IMR-90 (cell line): ENCODE data around the gene GPI. TPM values are rescaled to one million over a fixed set of nuclear protein-coding genes. Genes with fewer than 3 reads are reported as not detected.
A peak's percentile ranks its signal among the peaks of the same experiment; 100 is the strongest.

Experiments
- ATAC-seq: fragments of 200-7000 bp; cut with Tn5 transposase; 2 replicates; pipeline ENCODE4 v1.9.1; 2020; ENCODE audit warnings: low read depth, mild to moderate bottlenecking, moderate library complexity
- BruUV-seq: library from RNA; stranded (reverse); fragments of 400-500 nt; replicated peaks from 2 replicates; lab custom pipeline; 2021; lab: Mats Ljungman, UMichigan
- CTCF ChIA-PET: fragments of 300-600 bp; formaldehyde crosslinking; extraction: SDS; loops from one replicate; lab custom pipeline; 2021; ENCODE audit warnings: antibody characterized with exemption; lab: Yijun Ruan, JAX
- POLR2A ChIA-PET: fragments of 300-600 bp; sonication (Branson Sonifier 250); formaldehyde crosslinking; loops from one replicate; lab custom pipeline; 2022; ENCODE audit warnings: antibody characterized with exemption; ENCODE audit not compliant: unreplicated experiment; lab: Charles Lee
- DNase-seq: peaks from one replicate; pipeline ENCODE4 v3.0.0; 2013
- H2AFZ ChIP-seq: replicated peaks from 2 replicates; pipeline ENCODE3; 2013; ENCODE audit warnings: low read length, mild to moderate bottlenecking; ENCODE audit not compliant: poor library complexity
- H2AK5ac ChIP-seq: 2 replicates; pipeline ENCODE4 v1.6.1; 2013; ENCODE audit warnings: low read depth, low read length, inconsistent platforms
- H2AK9ac ChIP-seq: replicated peaks from 2 replicates; pipeline ENCODE3; 2013; ENCODE audit warnings: mild to moderate bottlenecking, low read depth, low read length, moderate library complexity; ENCODE audit not compliant: poor library complexity
- H2BK120ac ChIP-seq: 2 replicates; pipeline ENCODE4 v1.6.1; 2013; ENCODE audit warnings: low read depth, low read length, inconsistent platforms
- H2BK15ac ChIP-seq: 3 replicates; pipeline ENCODE4 v1.6.1; 2013; ENCODE audit warnings: low read depth, low read length, inconsistent platforms
- H2BK20ac ChIP-seq: 2 replicates; pipeline ENCODE4 v1.6.1; 2013; ENCODE audit warnings: low read depth, mild to moderate bottlenecking, inconsistent platforms, low read length, moderate library complexity
- H2BK5ac ChIP-seq: 2 replicates; pipeline ENCODE4 v1.6.1; 2013; ENCODE audit warnings: mild to moderate bottlenecking, low read depth, low read length, inconsistent platforms; ENCODE audit not compliant: poor library complexity, severe bottlenecking
- H3K14ac ChIP-seq: replicated peaks from 2 replicates; pipeline ENCODE4 v1.6.1; 2013; ENCODE audit warnings: low read depth, low read length, inconsistent platforms
- H3K18ac ChIP-seq: 2 replicates; pipeline ENCODE4 v1.6.1; 2013; ENCODE audit warnings: low read depth, low read length, control low read depth
- H3K23ac ChIP-seq: 2 replicates; pipeline ENCODE4 v1.6.1; 2013; ENCODE audit warnings: low read depth, low read length, inconsistent platforms
- H3K27ac ChIP-seq: 2 replicates; pipeline ENCODE4 v1.5.1; 2013; ENCODE audit warnings: mild to moderate bottlenecking, control low read depth, low read length; ENCODE audit not compliant: insufficient read depth
- H3K27me3 ChIP-seq: 2 replicates; pipeline ENCODE4 v1.6.1; 2013; ENCODE audit warnings: low read length; ENCODE audit not compliant: control insufficient read depth, insufficient read depth
- H3K36me3 ChIP-seq: 2 replicates; pipeline ENCODE4 v1.6.1; 2013; ENCODE audit warnings: low read length, mixed read lengths; ENCODE audit not compliant: control insufficient read depth, insufficient read depth
- H3K4ac ChIP-seq: 2 replicates; pipeline ENCODE4 v1.6.1; 2013; ENCODE audit warnings: low read depth, low read length, inconsistent platforms
- H3K4me1 ChIP-seq: 2 replicates; pipeline ENCODE4 v1.6.1; 2013; ENCODE audit warnings: low read length, mixed read lengths; ENCODE audit not compliant: control insufficient read depth, insufficient read depth
- H3K4me2 ChIP-seq: 2 replicates; pipeline ENCODE4 v1.6.1; 2013; ENCODE audit warnings: low read depth, mild to moderate bottlenecking, control low read depth, low read length, moderate library complexity
- H3K4me3 ChIP-seq: 2 replicates; pipeline ENCODE4 v1.5.1; 2013; ENCODE audit warnings: low read depth, mild to moderate bottlenecking, control low read depth, low read length, moderate library complexity; ENCODE audit not compliant: insufficient read depth
- H3K56ac ChIP-seq: 2 replicates; pipeline ENCODE4 v1.6.1; 2013; ENCODE audit warnings: low read length, inconsistent platforms; ENCODE audit not compliant: insufficient read depth; ENCODE audit errors: extremely low read depth
- H3K79me1 ChIP-seq, 2 experiments: 2 replicates each; pipeline ENCODE4 v1.6.1; 2013; ENCODE audit warnings: low read length in 2 of 2, inconsistent platforms in 1 of 2, low read depth in 1 of 2
- H3K9ac ChIP-seq: 2 replicates; pipeline ENCODE4 v1.6.1; 2013; ENCODE audit warnings: low read depth, low read length, control low read depth
- H3K9me1 ChIP-seq: 2 replicates; pipeline ENCODE4 v1.6.1; 2013; ENCODE audit warnings: low read length, inconsistent platforms; ENCODE audit not compliant: insufficient read depth
- H3K9me3 ChIP-seq: 2 replicates; pipeline ENCODE4 v1.6.1; 2013; ENCODE audit warnings: low read length; ENCODE audit not compliant: control insufficient read depth, insufficient read depth
- H4K20me1 ChIP-seq: 2 replicates; pipeline ENCODE4 v1.6.1; 2013; ENCODE audit warnings: low read length, inconsistent platforms; ENCODE audit not compliant: insufficient read depth
- H4K5ac ChIP-seq: 2 replicates; pipeline ENCODE4 v1.6.1; 2013; ENCODE audit warnings: mild to moderate bottlenecking, low read depth, low read length, control low read depth
- H4K8ac ChIP-seq, 2 experiments: 2 replicates each; pipeline ENCODE4 v1.6.1; 2013; ENCODE audit warnings: low read depth in 2 of 2, low read length in 2 of 2, control low read depth in 1 of 2, inconsistent platforms in 1 of 2
- H4K91ac ChIP-seq: 2 replicates; pipeline ENCODE4 v1.6.1; 2013; ENCODE audit warnings: low read depth, low read length, inconsistent platforms; ENCODE audit not compliant: insufficient read depth
- FOS ChIP-seq: fragments of 150-350 bp; IDR thresholded peaks from 2 replicates; pipeline ENCODE4 v1.6.1; 2016; ENCODE audit warnings: low read depth, low read length
- NFE2L2 ChIP-seq: fragments of 150-350 bp; IDR thresholded peaks from 2 replicates; pipeline ENCODE4 v1.6.1; 2016; ENCODE audit warnings: low read depth, mild to moderate bottlenecking, low read length
- RAD21 ChIP-seq: IDR thresholded peaks from 2 replicates; pipeline ENCODE4 v1.6.1; 2012; ENCODE audit warnings: low read length, improper control_type of control experiment
- WGBS, 2 experiments: methylation state at CpG; one replicate each; pipeline versions ENCODE4 v1.1.5 to v1.1.7; 2013; ENCODE audit warnings: missing lambda C conversion rate in 2 of 2; ENCODE audit not compliant: insufficient read length in 1 of 2; ENCODE audit errors: extremely low coverage in 2 of 2; 5-methylcytosine and 5-hydroxymethylcytosine counted together
- dilution Hi-C: fragments of 300-500 bp; cut with HindIII; formaldehyde crosslinking; loops from one replicate; pipeline ENCODE4 v1.14.3; 2018; ENCODE audit warnings: low sequenced_read_pairs; ENCODE audit not compliant: unreplicated experiment
- in situ Hi-C: fragments of 300-500 bp; cut with MboI; formaldehyde crosslinking; loops from 3 replicates; pipeline ENCODE4 v1.14.3; 2019; ENCODE audit warnings: low sequenced_read_pairs, inconsistent platforms, mixed read lengths
- intact Hi-C: fragments of 100-400 bp; cut with micrococcal nuclease; formaldehyde crosslinking; loops from 2 replicates; pipeline ENCODE4 v1.10.0; 2022
- polyA plus RNA-seq, 3 experiments: library from polyadenylated mRNA; depleted of rRNA; stranded (reverse); fragments of >200 nt; gene quantifications; 2 replicates each; pipeline ENCODE4 v1.2.3, GENCODE V29; 2012; ENCODE audit warnings: low replicate concordance in 1 of 3
- total RNA-seq: library from RNA; depleted of rRNA; stranded (reverse); fragments of >200 nt; gene quantifications from 2 replicates; pipeline ENCODE4 v1.2.3, GENCODE V29; 2012

Gene GPI
- total and polyA plus RNA-seq, 2 of the 4 experiments (the other 2 are of a cell fraction) = 147 to 239 TPM

DNA sequence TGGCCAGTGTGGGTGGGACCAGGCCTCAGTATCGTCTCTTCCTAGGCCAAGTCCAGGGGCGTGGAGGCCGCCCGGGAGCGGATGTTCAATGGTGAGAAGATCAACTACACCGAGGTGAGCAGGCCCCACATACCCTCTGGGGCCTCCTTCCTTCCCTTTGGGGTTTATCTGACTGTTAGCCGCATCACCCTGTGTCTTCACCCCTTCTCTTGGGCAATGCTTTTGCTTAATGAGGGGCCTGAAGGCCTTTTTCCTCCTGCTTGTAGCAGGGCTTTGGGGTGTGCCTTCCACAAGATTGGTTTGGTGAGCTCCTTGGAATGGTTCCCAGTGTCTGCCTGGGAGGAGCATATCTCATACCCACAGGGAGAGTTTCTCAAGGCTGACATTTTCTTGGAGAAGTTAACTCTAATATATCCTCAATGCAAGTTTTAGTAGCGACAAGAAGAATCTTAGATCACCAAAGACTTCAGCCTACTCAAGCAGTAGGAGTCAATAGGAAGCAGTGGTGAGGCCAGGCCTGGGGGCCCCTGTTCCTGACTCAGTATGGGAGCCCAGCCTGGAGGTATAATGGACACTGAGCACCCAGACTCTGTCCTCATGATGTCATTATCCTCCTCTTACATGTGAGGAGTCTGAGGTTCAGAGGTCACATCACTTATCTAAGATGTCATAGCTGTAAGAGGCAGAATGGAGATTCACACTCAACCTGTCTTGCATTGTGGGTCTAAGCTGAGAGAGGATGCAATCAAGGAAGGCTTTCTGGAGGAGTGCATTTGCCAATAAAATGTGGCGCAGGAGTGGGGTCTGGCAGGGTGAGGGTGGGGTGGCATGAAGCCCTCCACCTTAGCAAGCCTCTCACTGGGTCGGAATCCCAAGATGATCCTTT, 2.0 kb downstream of the GPI start:
- Histone ChIP-seq H3K27ac (no peak overlapping the region; the same call in 1 of the 2 replicates), H4K91ac (no peak overlapping the region), H3K4ac (peak overlapping the region; percentile 30), H4K5ac (no peak overlapping the region), H3K79me1 (peaks cover 27 to 58% of the 10 kb centered on the region in 2 experiments), H3K36me3 (peaks cover 40% of the 10 kb centered on the region), H2AFZ (no peak overlapping the region), H3K14ac (peak overlapping the region; percentile 85; the same call in 1 of the 2 replicates), H3K18ac (no peak overlapping the region), H2AK5ac (peak overlapping the region; percentile 90; the same call in 1 of the 2 replicates), H2BK5ac (peak overlapping the region; percentile 16), H3K27me3 (no peaks in the 10 kb centered on the region), H4K20me1 (peaks cover 37% of the 10 kb centered on the region), H2AK9ac (peak overlapping the region; percentile 93), H3K9me3 (no peaks in the 10 kb centered on the region), H3K23ac (0 out of 2 replicates have a peak overlapping the region, but pooled peaks have one; percentile 81), H3K4me1 (peaks cover 15% of the 10 kb centered on the region), H3K4me3 (peak overlapping the region; percentile 99; the same call in 1 of the 2 replicates), H3K9me1 (peaks cover 30% of the 10 kb centered on the region), H3K4me2 (peak overlapping the region; percentile 96), H2BK20ac (no peak overlapping the region), H2BK120ac (no peak overlapping the region), H3K9ac (no peak overlapping the region), H4K8ac (no peak overlapping the region), H2BK15ac (no peak overlapping the region), H3K56ac (no peak overlapping the region)
- in situ Hi-C loops (no loop called here), dilution Hi-C loops (no loop called here), intact Hi-C loops (loop anchor here (5.0 kb wide), 1 partner anchor 35 kb away; the partner anchor contains the start of gene PDCD2L)
- WGBS, 2 experiments = no CpG with 5 or more reads among the region's 10 CpGs
- ChIA-PET CTCF (no interaction called here), POLR2A (interaction anchor here (0.5 to 0.6 kb wide), 2 partner anchors 69 to 436 kb away, joined by 3 to 4 read pairs; no protein-coding TSS in a partner anchor)
- DNase-seq (peak; percentile 74), ATAC-seq (peak; percentile 34)
- TF ChIP-seq RAD21 = no peak
- TF ChIP-seq NFE2L2 = no peak
- no peak for TF ChIP-seq FOS
- no TSS peak for BruUV-seq
